ENCODE results near the gene ACSF3.
A peak's percentile ranks its signal among the peaks of the same experiment; 100 is the strongest.

ACSF3 gene

GRCh38 chr16:89166696-89167424 is 73.2 kb downstream of the ACSF3 start:
- DNase-seq, result no peak

- DNase-seq, result peak; percentile 85
Measured at GRCh38 chr16:89167425-89167941, 73.8 kb downstream of the ACSF3 start.

DNA sequence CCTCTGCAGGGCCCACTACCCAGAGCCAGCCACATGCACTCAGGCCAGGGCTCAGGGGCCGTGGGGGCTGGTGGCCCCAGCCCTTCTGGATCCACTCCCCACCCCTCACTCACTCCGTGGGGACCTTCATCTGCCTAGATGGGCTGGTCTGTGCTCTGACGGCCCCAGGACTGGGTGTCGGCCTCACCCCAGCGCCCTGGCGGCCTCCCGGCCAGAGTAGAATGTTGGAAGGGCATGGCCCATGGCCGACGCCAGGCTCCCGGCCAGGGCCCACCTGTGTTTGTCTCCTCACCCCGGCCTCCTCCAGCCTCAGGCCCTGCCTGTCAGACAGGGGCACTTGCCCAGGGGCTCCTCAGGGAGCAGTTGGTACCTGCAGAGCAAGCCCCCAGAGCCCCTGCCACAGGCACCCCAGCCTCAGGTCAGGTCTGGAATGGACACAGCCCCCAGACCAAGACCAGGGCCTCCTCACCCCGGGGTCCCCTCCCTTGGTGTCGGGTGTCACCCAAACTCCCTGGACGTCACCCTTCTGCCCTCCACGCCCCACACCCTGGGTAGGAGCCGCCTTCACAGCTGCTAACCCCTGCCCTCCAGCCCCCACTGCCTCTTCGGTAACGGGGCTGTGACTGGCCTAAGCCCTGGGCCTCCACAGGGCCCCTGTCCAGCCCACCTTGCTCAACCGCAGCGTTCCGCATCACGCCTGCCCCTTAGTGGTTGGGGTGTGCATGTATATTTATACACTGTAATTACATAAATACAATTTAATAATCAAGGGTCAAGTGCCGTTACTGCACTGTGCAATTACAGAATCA is 74.9 kb downstream of the ACSF3 start:
- DNase-seq, result no peak

GRCh38 chr16:89169778-89170177 is 76.1 kb downstream of the ACSF3 start:
- no peak for DNase-seq

- DNase-seq, result no peak
Measured at GRCh38 chr16:89170346-89171215, 76.9 kb downstream of the ACSF3 start.

DNA sequence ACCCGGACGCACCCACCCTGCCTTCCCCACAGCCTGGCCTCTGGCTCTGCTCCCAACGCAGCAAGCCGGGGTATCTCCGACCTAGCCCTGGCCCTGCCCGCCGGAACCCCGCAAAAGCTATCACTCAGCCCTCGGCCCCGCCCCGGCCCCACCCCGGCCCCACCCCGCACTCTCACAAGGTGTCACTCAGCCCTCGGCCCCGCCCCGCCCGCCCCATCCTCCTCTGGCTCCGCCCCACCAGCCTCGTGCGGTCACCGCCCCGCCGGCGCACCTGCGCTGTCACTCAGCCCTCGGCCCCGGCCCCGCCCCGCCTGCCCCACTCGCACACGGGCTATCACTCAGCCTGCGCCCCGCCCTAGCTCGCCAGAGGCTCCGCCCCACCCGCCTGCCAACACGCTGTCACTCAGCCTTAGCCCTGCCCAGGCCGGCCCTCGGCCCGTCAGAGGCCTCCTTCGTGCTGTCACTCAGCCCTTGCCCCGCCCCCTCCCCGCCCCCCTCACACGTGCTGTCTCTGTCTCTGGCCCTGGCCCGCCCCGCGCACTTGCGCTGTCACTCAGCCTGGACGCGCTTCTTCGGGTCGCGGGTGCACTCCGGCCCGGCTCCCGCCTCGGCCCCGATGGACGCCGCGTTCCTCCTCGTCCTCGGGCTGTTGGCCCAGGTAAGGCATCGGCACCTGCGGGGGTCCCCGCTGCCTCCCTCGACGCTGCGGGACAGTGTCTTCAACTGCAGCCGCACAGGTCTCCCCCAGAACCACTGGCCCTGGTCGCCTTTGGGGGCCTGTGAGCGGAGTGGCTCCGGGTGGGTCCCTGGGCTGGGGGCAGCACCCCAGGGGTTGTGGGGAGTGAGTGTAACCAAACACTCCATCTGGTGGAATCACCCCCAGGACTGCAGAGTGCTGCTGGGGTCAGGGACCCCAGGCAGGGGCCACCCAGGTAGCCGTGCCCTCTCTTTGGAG is 77.8 kb downstream of the ACSF3 start, which contains the start of gene CDH15:
TSS of gene CDH15 (plus strand) at position 533 of the 955 bp plus-strand sequence. CDS start at position 617, 84 bp downstream.
- peak; percentile 97 for DNase-seq

GRCh38 chr16:89172171-89172527 is 78.5 kb downstream of the ACSF3 start:
- no peak for DNase-seq

GRCh38 chr16:89172528-89173173 is 79.0 kb downstream of the ACSF3 start:
- DNase-seq, result no peak

- DNase-seq, result no peak
Measured at GRCh38 chr16:89173174-89173921, 79.7 kb downstream of the ACSF3 start.

DNA sequence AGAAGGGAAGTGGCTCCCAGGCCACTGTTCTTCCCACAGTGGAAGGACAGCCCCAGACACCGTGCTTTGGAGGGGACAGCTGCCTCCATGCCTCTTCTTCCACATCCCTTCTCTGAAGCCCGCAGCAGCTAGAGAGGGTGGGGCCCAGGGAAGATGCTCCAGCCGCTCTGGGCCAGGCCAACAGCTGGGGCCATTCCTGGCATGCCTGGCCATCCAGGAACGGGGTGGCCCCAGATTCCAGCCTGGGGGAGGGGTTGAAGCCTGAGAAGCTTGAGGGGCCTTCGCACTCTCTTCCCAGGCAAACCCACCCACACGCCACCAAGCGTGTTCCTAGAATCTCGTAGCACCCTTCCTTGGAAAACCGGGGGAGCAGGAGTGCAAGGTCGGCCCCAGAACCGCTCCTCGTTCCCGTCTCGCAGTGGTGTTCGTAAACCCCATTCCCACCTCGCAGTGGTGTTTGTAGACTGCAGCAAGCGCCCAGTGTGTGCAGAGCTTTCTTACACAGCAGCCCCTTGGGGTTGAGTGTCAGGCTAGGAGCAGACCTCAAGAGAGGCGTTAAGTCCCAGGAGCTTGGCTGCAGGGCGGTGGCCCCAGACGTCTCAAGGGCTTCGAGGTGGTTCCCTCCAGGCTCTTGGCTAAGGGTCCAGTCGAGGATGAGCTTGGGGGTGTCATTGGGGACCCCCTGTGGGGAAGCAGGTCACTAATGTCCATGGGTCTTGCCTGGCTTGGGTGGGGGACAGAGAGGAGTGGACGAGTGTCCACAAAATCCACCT is 80.6 kb downstream of the ACSF3 start:
- DNase-seq, result no peak

DNA sequence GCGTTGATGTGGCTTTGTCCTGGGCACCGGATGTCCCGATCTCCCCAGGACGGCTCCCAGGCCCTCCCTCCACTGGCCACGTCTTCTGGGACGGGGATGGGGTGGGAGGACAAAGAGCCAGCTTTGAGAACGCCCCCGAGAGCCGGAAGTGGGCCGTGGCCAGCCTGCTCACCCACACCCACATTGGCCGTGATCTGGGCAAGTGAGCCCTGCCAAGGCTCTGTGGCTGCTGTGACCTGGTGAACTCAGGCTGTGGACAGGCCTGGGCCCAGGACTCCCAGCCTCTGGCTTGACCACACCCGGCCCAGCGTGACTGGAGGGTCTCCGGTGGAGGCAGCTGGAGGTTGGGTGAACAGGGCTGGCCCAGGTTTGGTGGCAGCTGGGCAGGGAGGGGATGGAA is 81.2 kb downstream of the ACSF3 start:
- DNase-seq, result no peak

GRCh38 chr16:89175280-89176146 is 81.9 kb downstream of the ACSF3 start:
- DNase-seq, result no peak

DNA sequence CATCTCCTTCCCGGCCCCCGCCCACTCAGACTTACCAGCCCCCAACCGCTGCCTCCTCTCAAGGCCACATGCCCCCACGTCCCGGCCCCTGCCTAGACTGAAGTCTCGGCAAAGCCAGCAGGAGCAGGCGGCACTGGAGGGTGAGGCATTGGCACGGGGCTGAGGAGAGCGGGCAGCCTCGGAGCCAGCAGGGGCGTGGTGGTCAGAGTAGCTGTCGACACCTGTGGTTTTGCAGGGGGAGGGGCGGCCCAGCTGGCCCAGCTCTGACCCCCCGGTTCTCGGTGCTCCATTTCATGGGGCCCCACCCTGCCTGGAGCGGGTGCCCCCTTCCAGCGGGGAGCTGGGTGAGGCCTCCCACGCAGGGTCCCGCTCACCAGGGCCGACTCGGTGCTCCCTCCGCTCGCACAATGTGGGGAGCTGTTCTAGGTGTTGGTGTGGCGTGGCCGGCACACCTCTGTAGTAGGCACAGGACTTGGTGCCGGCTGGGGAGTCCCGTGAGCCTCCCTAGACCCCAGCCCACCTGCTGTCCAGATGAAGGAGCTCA is 82.6 kb downstream of the ACSF3 start:
- no peak for DNase-seq

- DNase-seq, result no peak
Measured at GRCh38 chr16:89176717-89177116, 83.1 kb downstream of the ACSF3 start.

- DNase-seq, result no peak
Measured at GRCh38 chr16:89177501-89177900, 83.8 kb downstream of the ACSF3 start.

DNA sequence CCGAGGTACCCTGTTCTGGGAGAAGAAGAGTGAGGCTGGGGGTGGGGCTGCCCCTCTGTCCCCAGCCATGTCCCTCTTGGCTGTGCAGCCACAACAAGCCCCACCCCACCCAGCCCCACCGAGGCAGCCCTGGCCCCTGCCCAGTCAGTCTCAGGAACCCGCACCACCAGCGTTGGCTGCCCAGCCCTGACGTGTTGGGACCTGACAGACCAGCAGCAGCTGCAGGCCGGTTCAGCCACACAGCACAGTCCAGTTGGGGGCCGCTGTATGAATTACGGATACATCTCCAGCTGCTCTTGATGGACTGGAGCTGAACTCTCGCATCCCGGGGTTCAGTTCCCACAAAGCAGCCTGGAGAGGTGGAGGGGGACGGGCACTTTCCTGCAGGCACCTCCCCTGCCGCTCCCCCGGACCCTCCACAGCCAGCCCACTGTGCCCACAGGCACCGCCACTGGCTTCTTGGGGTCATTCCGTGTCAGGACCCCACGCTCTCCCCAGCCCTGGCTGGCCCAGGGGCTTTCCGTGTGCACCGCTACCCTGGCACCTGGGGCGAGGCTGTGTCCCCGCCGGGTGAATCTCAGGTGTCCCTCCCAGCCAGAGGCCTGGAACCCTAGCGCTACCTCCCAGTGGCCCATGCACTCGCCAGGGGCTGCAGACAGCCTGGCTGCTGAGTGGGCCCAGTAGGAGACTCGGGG is 84.9 kb downstream of the ACSF3 start:
- no peak for DNase-seq

- DNase-seq, result no peak
Measured at GRCh38 chr16:89179148-89179484, 85.5 kb downstream of the ACSF3 start.
